SJCRH30 (cell line): ENCODE data around the gene LAMA3. TPM values are rescaled to one million over a fixed set of nuclear protein-coding genes. Genes with fewer than 3 reads are reported as not detected.
"Not testable (repeated sequence)": the region's sequence is repeated elsewhere in the genome, so short reads cannot be mapped to it uniquely, and the experiment has no call there.

ENCODE experiments used
- DNase-seq, 2 experiments: peaks; one replicate each; pipeline ENCODE4 v3.0.0-alpha.2; 2015 to 2020
- H3K27ac ChIP-seq: fragments of 250-450 bp; sonication (Bioruptor Pico); 2 replicates; pipeline ENCODE4 v1.5.1; 2020; ENCODE audit warnings: mild to moderate bottlenecking, moderate library complexity
- H3K27me3 ChIP-seq: fragments of 250-450 bp; sonication (Bioruptor Pico); 2 replicates; pipeline ENCODE4 v1.5.1; 2020; ENCODE audit warnings: mild to moderate bottlenecking, moderate library complexity
- H3K36me3 ChIP-seq: fragments of 250-450 bp; sonication (Bioruptor Pico); 2 replicates; pipeline ENCODE4 v1.5.1; 2020; ENCODE audit warnings: mild to moderate bottlenecking, moderate library complexity
- H3K4me1 ChIP-seq: fragments of 250-450 bp; sonication (Bioruptor Pico); 2 replicates; pipeline ENCODE4 v1.5.1; 2020; ENCODE audit warnings: mild to moderate bottlenecking, moderate library complexity
- H3K4me3 ChIP-seq: fragments of 250-450 bp; sonication (Bioruptor Pico); 2 replicates; pipeline ENCODE4 v1.5.1; 2020; ENCODE audit warnings: mild to moderate bottlenecking, moderate library complexity
- H3K9me3 ChIP-seq: fragments of 250-450 bp; sonication (Bioruptor Pico); replicated peaks from 2 replicates; pipeline ENCODE4 v1.5.1; 2020; ENCODE audit warnings: mild to moderate bottlenecking, moderate library complexity
- total RNA-seq: library from RNA; depleted of rRNA; stranded (reverse); fragments of >200 nt; shearing (Covaris generic); gene quantifications from 2 replicates; pipeline ENCODE4 v1.2.3, GENCODE V29; 2014

LAMA3 gene
- total RNA-seq, 1 experiment from 2014 or later: 0.04 TPM

- Histone ChIP-seq H3K27ac (no peak overlapping the region), H3K9me3 (no peaks in the 10 kb centered on the region), H3K36me3 (no peaks in the 10 kb centered on the region), H3K27me3 (no peaks in the 10 kb centered on the region), H3K4me3 (no peak overlapping the region), H3K4me1 (peaks cover 10% of the 10 kb centered on the region)
- no peak for DNase-seq
These were observed 35.4 kb downstream of the LAMA3 start for GRCh38 chr18:23724681-23725080.

GRCh38 chr18:23725351-23725750, 36.1 kb downstream of the LAMA3 start:
- no peaks in the 10 kb centered on the region for H3K36me3 ChIP-seq

GRCh38 chr18:23725827-23726661, 36.8 kb downstream of the LAMA3 start:
- Histone ChIP-seq H3K9me3 (no peaks in the 10 kb centered on the region), H3K36me3 (no peaks in the 10 kb centered on the region), H3K4me1 (peaks cover 10% of the 10 kb centered on the region; the same call in 1 of the 2 replicates), H3K27ac (no peak overlapping the region), H3K4me3 (no peak overlapping the region), H3K27me3 (no peaks in the 10 kb centered on the region)
- DNase-seq: no peak

More at GRCh38 chr18:23725351-23725750, 36.1 kb downstream of the LAMA3 start:
- Histone ChIP-seq H3K27ac (no peak overlapping the region), H3K4me3 (no peak overlapping the region), H3K4me1 (peaks cover 10% of the 10 kb centered on the region; the same call in 1 of the 2 replicates), H3K27me3 (no peaks in the 10 kb centered on the region), H3K9me3 (no peaks in the 10 kb centered on the region)
- no peak for DNase-seq

- Histone ChIP-seq H3K4me1 (no peaks in the 10 kb centered on the region), H3K9me3 (no peaks in the 10 kb centered on the region), H3K36me3 (no peaks in the 10 kb centered on the region), H3K27ac (no peak overlapping the region), H3K27me3 (no peaks in the 10 kb centered on the region), H3K4me3 (no peak overlapping the region)
- no peak for DNase-seq
These were observed 38.6 kb downstream of the LAMA3 start for GRCh38 chr18:23727707-23728493.

- Histone ChIP-seq H3K4me1 (no peaks in the 10 kb centered on the region), H3K27me3 (no peaks in the 10 kb centered on the region), H3K9me3 (no peaks in the 10 kb centered on the region), H3K4me3 (no peak overlapping the region), H3K36me3 (no peaks in the 10 kb centered on the region), H3K27ac (no peak overlapping the region)
- no peak for DNase-seq
These were observed 41.6 kb downstream of the LAMA3 start for GRCh38 chr18:23730857-23731256.

- H3K36me3 ChIP-seq: no peaks in the 10 kb centered on the region
- no peak overlapping the region for H3K27ac ChIP-seq
- no peaks in the 10 kb centered on the region for H3K27me3 ChIP-seq
- H3K4me3 ChIP-seq: no peak overlapping the region
- H3K9me3 ChIP-seq: no peaks in the 10 kb centered on the region
- no peak for DNase-seq
- no peaks in the 10 kb centered on the region for H3K4me1 ChIP-seq
These were observed 42.6 kb downstream of the LAMA3 start for GRCh38 chr18:23731861-23732260.

GRCh38 chr18:23732439-23732838, 43.2 kb downstream of the LAMA3 start:
- Histone ChIP-seq H3K4me3 (no peak overlapping the region), H3K9me3 (no peaks in the 10 kb centered on the region), H3K4me1 (no peaks in the 10 kb centered on the region), H3K36me3 (no peaks in the 10 kb centered on the region), H3K27ac (no peak overlapping the region), H3K27me3 (no peaks in the 10 kb centered on the region)
- DNase-seq: no peak

- not testable (repeated sequence) for H3K27me3 ChIP-seq, DNase-seq, H3K9me3 ChIP-seq, H3K4me3 ChIP-seq, H3K27ac ChIP-seq, H3K4me1 ChIP-seq, H3K36me3 ChIP-seq
These were observed 44.0 kb downstream of the LAMA3 start for GRCh38 chr18:23733265-23733664.

- no peak overlapping the region for H3K4me3 ChIP-seq
- H3K4me1 ChIP-seq: no peaks in the 10 kb centered on the region
- no peaks in the 10 kb centered on the region for H3K36me3 ChIP-seq
- no peak for DNase-seq
- H3K27ac ChIP-seq: no peak overlapping the region
- no peaks in the 10 kb centered on the region for H3K27me3 ChIP-seq
- no peaks in the 10 kb centered on the region for H3K9me3 ChIP-seq
These were observed 44.6 kb downstream of the LAMA3 start for GRCh38 chr18:23733895-23734294.

- no peak overlapping the region for H3K4me3 ChIP-seq
- no peaks in the 10 kb centered on the region for H3K36me3 ChIP-seq
- no peaks in the 10 kb centered on the region for H3K9me3 ChIP-seq
- no peaks in the 10 kb centered on the region for H3K27me3 ChIP-seq
- no peak overlapping the region for H3K27ac ChIP-seq
- DNase-seq: no peak
- no peaks in the 10 kb centered on the region for H3K4me1 ChIP-seq
These were observed 45.8 kb downstream of the LAMA3 start for GRCh38 chr18:23735021-23735464.

GRCh38 chr18:23737578-23737977, 48.3 kb downstream of the LAMA3 start:
- Histone ChIP-seq H3K36me3 (no peaks in the 10 kb centered on the region), H3K4me3 (no peak overlapping the region), H3K9me3 (no peaks in the 10 kb centered on the region), H3K4me1 (no peaks in the 10 kb centered on the region), H3K27ac (no peak overlapping the region), H3K27me3 (no peaks in the 10 kb centered on the region)
- DNase-seq: no peak

GRCh38 chr18:23738151-23738550, 48.9 kb downstream of the LAMA3 start:
- Histone ChIP-seq H3K4me3 (no peak overlapping the region), H3K4me1 (no peaks in the 10 kb centered on the region), H3K9me3 (no peaks in the 10 kb centered on the region), H3K27me3 (no peaks in the 10 kb centered on the region), H3K36me3 (no peaks in the 10 kb centered on the region), H3K27ac (no peak overlapping the region)
- no peak for DNase-seq

- DNase-seq: no peak
- H3K4me3 ChIP-seq: no peak overlapping the region
- no peaks in the 10 kb centered on the region for H3K9me3 ChIP-seq
- no peaks in the 10 kb centered on the region for H3K36me3 ChIP-seq
- H3K27me3 ChIP-seq: no peaks in the 10 kb centered on the region
- no peak overlapping the region for H3K27ac ChIP-seq
- H3K4me1 ChIP-seq: no peaks in the 10 kb centered on the region
These were observed 49.3 kb downstream of the LAMA3 start for GRCh38 chr18:23738575-23738974.

GRCh38 chr18:23740105-23740830, 51.0 kb downstream of the LAMA3 start:
- no peak overlapping the region for H3K27ac ChIP-seq
- no peaks in the 10 kb centered on the region for H3K9me3 ChIP-seq
- H3K36me3 ChIP-seq: no peaks in the 10 kb centered on the region
- no peaks in the 10 kb centered on the region for H3K4me1 ChIP-seq
- no peaks in the 10 kb centered on the region for H3K27me3 ChIP-seq
- peak; percentile 34 to 46 for DNase-seq
- no peak overlapping the region for H3K4me3 ChIP-seq

- H3K4me3 ChIP-seq, H3K36me3 ChIP-seq, H3K27me3 ChIP-seq, H3K27ac ChIP-seq, H3K9me3 ChIP-seq, DNase-seq, H3K4me1 ChIP-seq: not testable (repeated sequence)
These were observed 52.7 kb downstream of the LAMA3 start for GRCh38 chr18:23741967-23742366.
